ENCODE results near the gene SMNDC1.

DNA sequence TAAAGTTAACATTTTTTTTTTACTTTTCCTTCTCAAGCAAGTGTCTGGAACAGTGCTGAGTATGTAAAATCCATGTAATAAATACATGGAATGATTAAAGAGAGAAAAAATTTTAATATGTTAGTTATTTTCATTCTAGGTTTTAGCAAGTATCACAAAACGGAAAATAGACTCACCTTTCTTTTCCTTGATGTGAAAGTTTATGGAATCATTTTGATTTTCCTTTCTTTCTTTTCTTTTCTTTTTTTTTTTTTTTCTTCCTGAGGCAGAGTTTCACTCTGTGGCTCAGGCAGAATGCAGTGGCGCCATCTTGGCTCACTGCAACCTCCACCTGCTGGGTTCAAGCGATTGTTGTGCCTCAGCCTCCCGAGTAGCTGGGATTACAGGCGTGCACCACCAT, 28.1 kb downstream of the SMNDC1 start:
- TF ChIP-seq CTCF (IDR thresholded peaks at IDR 0.05): no peak
- no peak for TF ChIP-seq POLR2A (IDR thresholded peaks at IDR 0.05)
- no peak for TF ChIP-seq EP300 (IDR thresholded peaks at IDR 0.05)
- TF ChIP-seq POLR2AphosphoS5 (IDR thresholded peaks at IDR 0.05): no peak

Data from gastroesophageal sphincter (tissue), 3 donors.